ENCODE data around the gene MPL. TPM values are rescaled to one million over a fixed set of nuclear protein-coding genes. Genes with fewer than 3 reads are reported as not detected.

Gene MPL
- total RNA-seq, 1 experiment from 2014 or later = 0.15 TPM

DNA sequence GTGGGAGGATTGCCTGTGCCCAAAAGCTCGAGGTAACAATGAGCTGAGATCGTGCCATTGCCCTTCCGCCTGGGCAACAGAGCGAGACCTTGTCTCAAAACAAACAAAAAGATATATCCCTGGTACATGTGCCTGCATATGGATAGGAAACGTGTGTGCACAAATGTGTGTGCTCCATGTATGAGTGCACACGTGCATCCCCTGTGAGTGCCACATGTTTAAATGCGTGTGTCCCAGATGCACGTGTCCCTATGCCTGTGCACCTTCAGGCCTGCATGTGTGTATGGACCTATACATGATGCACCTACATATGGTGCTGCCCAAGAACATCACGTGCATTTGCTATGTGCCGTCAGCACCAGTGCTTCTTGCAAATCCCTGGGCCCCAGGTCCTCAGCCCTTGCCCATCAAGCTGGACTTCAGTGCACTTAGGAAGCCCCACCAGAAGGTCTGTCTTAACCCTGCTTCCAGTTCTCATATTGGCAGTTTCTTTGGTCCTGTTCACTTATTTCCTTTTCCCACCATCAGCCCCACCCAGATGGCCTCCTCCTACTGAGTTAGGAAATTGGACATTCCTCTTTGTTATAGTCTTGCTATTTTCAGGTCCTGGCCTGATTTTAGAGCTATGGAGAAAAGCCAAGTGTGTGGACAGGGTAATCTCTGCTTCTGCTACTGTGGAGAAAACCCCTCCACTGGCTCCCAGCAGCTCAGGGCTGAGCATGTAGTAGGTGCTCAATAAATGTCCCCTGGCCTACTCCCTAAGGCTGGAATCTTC, 21.5 kb upstream of the MPL start (continued):
- TF ChIP-seq SMAD4 (CRISPR knock-in tag; IDR thresholded peaks at IDR 0.05) (no peak), RELA (CRISPR knock-in tag; IDR thresholded peaks at IDR 0.05; ENCODE audit: borderline replicate concordance) (no peak), ZNF396 (CRISPR knock-in tag; IDR thresholded peaks at IDR 0.05; ENCODE audit: borderline replicate concordance) (no peak)
- TF ChIP-seq, protein P1, sequence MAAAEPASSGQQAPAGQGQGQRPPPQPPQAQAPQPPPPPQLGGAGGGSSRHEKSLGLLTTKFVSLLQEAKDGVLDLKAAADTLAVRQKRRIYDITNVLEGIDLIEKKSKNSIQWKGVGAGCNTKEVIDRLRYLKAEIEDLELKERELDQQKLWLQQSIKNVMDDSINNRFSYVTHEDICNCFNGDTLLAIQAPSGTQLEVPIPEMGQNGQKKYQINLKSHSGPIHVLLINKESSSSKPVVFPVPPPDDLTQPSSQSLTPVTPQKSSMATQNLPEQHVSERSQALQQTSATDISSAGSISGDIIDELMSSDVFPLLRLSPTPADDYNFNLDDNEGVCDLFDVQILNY (CRISPR knock-in tag; IDR thresholded peaks at IDR 0.05) = no peak

DNA sequence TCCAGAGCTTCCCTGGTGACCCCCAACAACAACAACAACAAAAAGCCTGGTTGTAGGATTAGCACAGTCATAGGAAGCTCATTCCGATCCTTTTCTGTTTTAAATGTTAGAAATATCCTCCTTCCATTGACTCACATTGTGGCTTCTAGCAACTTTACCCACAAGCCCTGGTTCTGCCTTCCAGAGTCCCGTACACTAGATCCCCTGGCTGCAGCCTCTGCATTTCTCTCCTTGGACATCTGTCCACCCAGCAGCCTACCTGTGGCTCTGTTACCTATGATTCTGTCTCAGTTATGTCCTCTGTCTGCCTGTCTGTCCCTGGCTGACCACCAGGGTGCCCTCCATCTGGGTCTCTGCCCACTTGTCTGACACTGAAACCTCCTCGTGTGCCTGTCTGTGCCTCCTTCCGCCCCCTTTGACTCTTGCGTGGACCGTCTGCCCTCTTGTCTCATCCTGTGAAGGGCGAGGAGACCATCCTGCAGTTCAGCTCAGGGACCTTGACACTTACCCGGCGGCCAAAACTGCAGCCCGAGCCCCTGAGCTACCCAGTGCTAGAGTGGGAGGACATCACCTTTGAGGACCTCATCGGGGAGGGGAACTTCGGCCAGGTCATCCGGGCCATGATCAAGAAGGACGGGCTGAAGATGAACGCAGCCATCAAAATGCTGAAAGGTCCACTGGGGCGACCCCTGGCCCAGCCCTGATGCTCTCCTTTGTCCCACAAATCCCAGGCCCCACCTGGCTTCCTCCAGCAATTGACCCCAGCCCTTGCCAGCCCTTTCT, 20.7 kb upstream of the MPL start:
- Mint-ChIP-seq H3K27ac (no peak overlapping the region), H3K9me3 (no peaks in the 10 kb centered on the region), H3K27me3 (ENCODE audit: low read depth) (no peaks in the 10 kb centered on the region), H3K4me3 (no peak overlapping the region), H3K4me1 (peaks cover 6% of the 10 kb centered on the region), H3K36me3 (no peaks in the 10 kb centered on the region)
- CTCF ChIA-PET = interaction anchor here (0.8 to 2.4 kb wide), 4 partner anchors 23 to 98 kb away, joined by 3 to 10 read pairs (median 6); partner anchors contain the start of genes C1orf210 and CDC20
- TF ChIP-seq JAZF1 (CRISPR knock-in tag; IDR thresholded peaks at IDR 0.05) (no peak), NFATC4 (CRISPR knock-in tag; IDR thresholded peaks at IDR 0.05) (no peak), RORB (CRISPR knock-in tag; IDR thresholded peaks at IDR 0.05) (no peak), CBFB (CRISPR knock-in tag; IDR thresholded peaks at IDR 0.05; ENCODE audit: low read depth) (no peak), MYBL2 (CRISPR knock-in tag; IDR thresholded peaks at IDR 0.05) (no peak), NFE2L1 (CRISPR knock-in tag; IDR thresholded peaks at IDR 0.05) (no peak), ZNF263 (CRISPR knock-in tag; IDR thresholded peaks at IDR 0.05; ENCODE audit: low read depth) (no peak), GTF2I (CRISPR knock-in tag; conservative IDR thresholded peaks at IDR 0.05) (no peak), ZNF138 (CRISPR knock-in tag; conservative IDR thresholded peaks at IDR 0.05) (no peak), FOXJ3 (CRISPR knock-in tag; IDR thresholded peaks at IDR 0.05; ENCODE audit: borderline replicate concordance) (no peak), FOXP1 (CRISPR knock-in tag; IDR thresholded peaks at IDR 0.05; ENCODE audit: borderline replicate concordance) (no peak), PRRX2 (CRISPR knock-in tag; IDR thresholded peaks at IDR 0.05) (no peak), ESRRA (CRISPR knock-in tag; IDR thresholded peaks at IDR 0.05; ENCODE audit: borderline replicate concordance) (no peak), ZNF317 (CRISPR knock-in tag; IDR thresholded peaks at IDR 0.05; ENCODE audit: borderline replicate concordance, low read depth) (no peak)
- TF ChIP-seq, protein P2, sequence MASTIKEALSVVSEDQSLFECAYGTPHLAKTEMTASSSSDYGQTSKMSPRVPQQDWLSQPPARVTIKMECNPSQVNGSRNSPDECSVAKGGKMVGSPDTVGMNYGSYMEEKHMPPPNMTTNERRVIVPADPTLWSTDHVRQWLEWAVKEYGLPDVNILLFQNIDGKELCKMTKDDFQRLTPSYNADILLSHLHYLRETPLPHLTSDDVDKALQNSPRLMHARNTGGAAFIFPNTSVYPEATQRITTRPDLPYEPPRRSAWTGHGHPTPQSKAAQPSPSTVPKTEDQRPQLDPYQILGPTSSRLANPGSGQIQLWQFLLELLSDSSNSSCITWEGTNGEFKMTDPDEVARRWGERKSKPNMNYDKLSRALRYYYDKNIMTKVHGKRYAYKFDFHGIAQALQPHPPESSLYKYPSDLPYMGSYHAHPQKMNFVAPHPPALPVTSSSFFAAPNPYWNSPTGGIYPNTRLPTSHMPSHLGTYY (CRISPR knock-in tag; IDR thresholded peaks at IDR 0.05) = no peak
- TF ChIP-seq, protein P3, sequence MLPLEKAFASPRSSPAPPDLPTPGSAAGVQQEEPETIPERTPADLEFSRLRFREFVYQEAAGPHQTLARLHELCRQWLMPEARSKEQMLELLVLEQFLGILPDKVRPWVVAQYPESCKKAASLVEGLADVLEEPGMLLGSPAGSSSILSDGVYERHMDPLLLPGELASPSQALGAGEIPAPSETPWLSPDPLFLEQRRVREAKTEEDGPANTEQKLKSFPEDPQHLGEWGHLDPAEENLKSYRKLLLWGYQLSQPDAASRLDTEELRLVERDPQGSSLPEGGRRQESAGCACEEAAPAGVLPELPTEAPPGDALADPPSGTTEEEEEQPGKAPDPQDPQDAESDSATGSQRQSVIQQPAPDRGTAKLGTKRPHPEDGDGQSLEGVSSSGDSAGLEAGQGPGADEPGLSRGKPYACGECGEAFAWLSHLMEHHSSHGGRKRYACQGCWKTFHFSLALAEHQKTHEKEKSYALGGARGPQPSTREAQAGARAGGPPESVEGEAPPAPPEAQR (CRISPR knock-in tag; IDR thresholded peaks at IDR 0.05) = no peak
- TF ChIP-seq, protein P4, sequence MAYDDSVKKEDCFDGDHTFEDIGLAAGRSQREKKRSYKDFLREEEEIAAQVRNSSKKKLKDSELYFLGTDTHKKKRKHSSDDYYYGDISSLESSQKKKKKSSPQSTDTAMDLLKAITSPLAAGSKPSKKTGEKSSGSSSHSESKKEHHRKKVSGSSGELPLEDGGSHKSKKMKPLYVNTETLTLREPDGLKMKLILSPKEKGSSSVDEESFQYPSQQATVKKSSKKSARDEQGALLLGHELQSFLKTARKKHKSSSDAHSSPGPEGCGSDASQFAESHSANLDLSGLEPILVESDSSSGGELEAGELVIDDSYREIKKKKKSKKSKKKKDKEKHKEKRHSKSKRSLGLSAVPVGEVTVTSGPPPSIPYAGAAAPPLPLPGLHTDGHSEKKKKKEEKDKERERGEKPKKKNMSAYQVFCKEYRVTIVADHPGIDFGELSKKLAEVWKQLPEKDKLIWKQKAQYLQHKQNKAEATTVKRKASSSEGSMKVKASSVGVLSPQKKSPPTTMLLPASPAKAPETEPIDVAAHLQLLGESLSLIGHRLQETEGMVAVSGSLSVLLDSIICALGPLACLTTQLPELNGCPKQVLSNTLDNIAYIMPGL (CRISPR knock-in tag; IDR thresholded peaks at IDR 0.05) = no peak
- POLR2A ChIA-PET = interaction anchor here (0.7 kb wide), 1 partner anchor 33 kb away, joined by 3 read pairs; no protein-coding TSS in a partner anchor
- ATAC-seq (peak; percentile 41; the same call in 1 of the 2 replicates), DNase-seq (ENCODE audit: low spot score) (no peak)
